IMR-90 (cell line): ENCODE measurements around the gene DZANK1. TPM values are rescaled to one million over a fixed set of nuclear protein-coding genes. Genes with fewer than 3 reads are reported as not detected.
A peak's percentile ranks its signal among the peaks of the same experiment; 100 is the strongest.

Experiments used
- BHLHE40 ChIP-seq: fragments of 150-350 bp; IDR thresholded peaks from 2 replicates; pipeline ENCODE4 v1.6.1; 2016; ENCODE audit warnings: mild to moderate bottlenecking, low read depth, low read length
- CHD1 ChIP-seq: IDR thresholded peaks from 2 replicates; pipeline ENCODE4 v1.6.1; 2012; ENCODE audit warnings: low read depth, low read length, improper control_type of control experiment
- FOS ChIP-seq: fragments of 150-350 bp; IDR thresholded peaks from 2 replicates; pipeline ENCODE4 v1.6.1; 2016; ENCODE audit warnings: low read depth, low read length
- MAZ ChIP-seq: IDR thresholded peaks from 2 replicates; pipeline ENCODE4 v1.6.1; 2012; ENCODE audit warnings: low read depth, mild to moderate bottlenecking, low read length, improper control_type of control experiment, moderate library complexity, borderline replicate concordance
- RFX5 ChIP-seq: IDR thresholded peaks from 2 replicates; pipeline ENCODE4 v1.8.0; 2012; ENCODE audit warnings: low read depth, mild to moderate bottlenecking, low read length, moderate library complexity
- polyA plus RNA-seq, 3 experiments: library from polyadenylated mRNA; depleted of rRNA; stranded (reverse); fragments of >200 nt; gene quantifications; 2 replicates each; pipeline ENCODE4 v1.2.3, GENCODE V29; 2012; ENCODE audit warnings: low replicate concordance in 1 of 3
- total RNA-seq: library from RNA; depleted of rRNA; stranded (reverse); fragments of >200 nt; gene quantifications from 2 replicates; pipeline ENCODE4 v1.2.3, GENCODE V29; 2012

Gene DZANK1
- total and polyA plus RNA-seq, 2 of the 4 experiments (the other 2 are of a cell fraction), result 0.54 to 1.1 TPM

GRCh38 chr20:18507218-18508191, 40.7 kb upstream of the DZANK1 start, which contains the start of gene SEC23B (continued):
- TF ChIP-seq MAZ (peak; percentile 70; the same call in 1 of the 2 replicates), CHD1 (no peak), BHLHE40 (no peak), RFX5 (no peak), FOS (peak; percentile 17; the same call in 1 of the 2 replicates)
